ENCODE data around the gene PRR14. TPM values are rescaled to one million over a fixed set of nuclear protein-coding genes. Genes with fewer than 3 reads are reported as not detected.

PRR14 gene
- total RNA-seq, 2 donors from 2014 or later = 37.0 to 70.3 TPM

DNA sequence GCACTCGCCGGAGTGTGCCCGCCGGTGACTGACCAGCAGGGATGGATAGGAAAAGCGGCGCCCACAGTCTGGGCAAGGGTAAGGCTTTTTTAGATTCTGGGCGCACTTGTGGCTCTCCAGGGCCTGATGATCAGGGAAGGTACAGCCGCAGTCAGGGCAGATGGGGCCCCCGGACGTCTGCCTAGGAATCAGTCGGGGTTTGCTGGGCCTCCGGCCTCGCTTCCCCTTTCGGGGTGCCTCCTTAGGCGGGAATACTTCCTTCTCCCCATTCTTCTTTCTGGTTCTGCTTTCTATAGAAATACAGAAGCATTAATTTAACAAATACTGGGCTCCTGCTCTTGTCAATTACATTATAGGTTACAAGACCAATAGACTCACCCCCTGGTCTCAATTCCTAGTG is 45.6 kb upstream of the PRR14 start:
- Histone ChIP-seq H3K36me3 (peaks cover 4% of the 10 kb centered on the region), H3K27ac (no peak overlapping the region), H3K4me1 (peaks cover 6% of the 10 kb centered on the region), H3K9me3 (no peaks in the 10 kb centered on the region), H3K27me3 (no peaks in the 10 kb centered on the region), H3K4me3 (no peak overlapping the region), H3K9ac (ENCODE audit: low read depth in 2 of 2, low read length in 2 of 2) (no peak overlapping the region)
- no peak for DNase-seq
- intact Hi-C loops (cut with DNase I) = loop anchor here (10.0 kb wide), 1 partner anchor 180 kb away; no protein-coding TSS in a partner anchor
- no peak for TF ChIP-seq CTCF (IDR thresholded peaks at IDR 0.05)

DNA sequence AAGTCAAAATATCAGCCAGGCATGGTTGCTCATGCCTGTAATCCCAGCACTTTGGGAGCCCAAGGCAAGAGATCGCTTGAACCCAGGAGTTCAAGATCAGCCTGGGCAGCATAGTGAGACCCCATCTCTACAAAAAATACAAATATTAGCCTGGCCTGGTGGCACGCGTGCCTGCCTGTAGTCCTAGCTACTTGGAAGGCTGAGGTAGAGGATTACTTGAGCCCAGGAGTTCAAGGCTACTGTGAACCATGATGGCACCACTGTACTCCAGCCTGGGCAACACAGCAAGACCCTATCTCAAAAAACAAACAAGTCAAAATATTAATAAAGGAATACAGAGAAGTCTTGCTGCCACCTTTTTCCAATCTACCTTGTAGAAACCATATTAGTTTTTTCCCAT is 44.8 kb upstream of the PRR14 start:
- H3K9ac ChIP-seq (ENCODE audit: low read depth in 2 of 2, low read length in 2 of 2) = no peak overlapping the region
- H3K4me1 ChIP-seq = peaks cover 6% of the 10 kb centered on the region
- H3K27ac ChIP-seq = no peak overlapping the region
- TF ChIP-seq CTCF (IDR thresholded peaks at IDR 0.05) = no peak
- no peak overlapping the region for H3K4me3 ChIP-seq
- H3K36me3 ChIP-seq = peaks cover 4% of the 10 kb centered on the region
- no peaks in the 10 kb centered on the region for H3K9me3 ChIP-seq
- no peaks in the 10 kb centered on the region for H3K27me3 ChIP-seq
- intact Hi-C loops (cut with DNase I) = loop anchor here (10.0 kb wide), 1 partner anchor 181 kb away; no protein-coding TSS in a partner anchor
- no peak for DNase-seq

DNA sequence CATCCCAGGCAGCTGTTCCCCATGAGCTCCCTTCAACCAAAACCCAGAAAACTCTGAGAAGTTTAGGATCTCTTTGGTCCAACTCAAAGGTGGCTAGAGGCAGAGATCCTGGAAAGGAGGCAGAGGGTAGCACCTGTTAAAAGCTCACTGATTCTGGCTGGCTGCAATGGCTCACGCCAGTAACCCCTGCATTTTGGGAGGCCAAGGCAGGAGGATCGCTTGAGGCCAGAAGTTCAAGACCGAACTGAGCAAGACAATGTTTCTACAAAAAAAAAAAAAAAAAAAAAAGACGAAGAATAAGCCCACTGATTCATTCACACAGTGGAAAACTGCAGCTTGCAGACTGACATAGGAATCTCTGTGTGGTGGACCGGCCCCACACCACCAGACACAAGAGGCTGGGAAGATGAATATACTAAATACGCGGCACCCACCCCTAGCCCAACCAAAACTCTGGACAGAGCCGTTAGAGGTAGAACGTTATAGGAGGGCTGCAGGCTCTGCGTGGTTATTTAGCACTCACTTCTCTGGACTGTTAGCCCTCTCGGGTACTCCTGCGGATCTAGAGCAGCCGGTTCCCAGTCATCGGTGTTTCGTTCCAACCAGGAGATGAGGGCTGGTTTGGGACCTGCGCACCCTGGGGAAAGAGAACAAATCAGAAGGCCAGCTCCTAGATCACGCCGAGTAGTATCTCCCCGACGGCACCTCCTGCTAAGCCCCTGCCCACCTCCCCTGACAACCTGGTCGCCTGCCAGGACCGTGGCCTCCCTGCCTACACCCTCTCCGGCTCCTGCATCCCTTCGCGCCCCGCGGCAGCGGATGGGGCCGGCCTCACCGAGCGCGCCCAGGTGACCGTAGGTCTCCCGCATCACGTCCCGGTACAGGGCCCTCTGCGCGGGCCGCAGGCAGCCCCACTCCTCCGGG is 41.5 kb upstream of the PRR14 start:
- peak; percentile 60 for DNase-seq
- H3K9me3 ChIP-seq = no peaks in the 10 kb centered on the region
- H3K4me3 ChIP-seq = peak overlapping the region; percentile 97
- no peaks in the 10 kb centered on the region for H3K36me3 ChIP-seq
- H3K4me1 ChIP-seq = peaks cover 6% of the 10 kb centered on the region
- intact Hi-C loops (cut with DNase I) = loop anchor here (10.0 kb wide), 1 partner anchor 184 kb away; no protein-coding TSS in a partner anchor
- TF ChIP-seq CTCF (IDR thresholded peaks at IDR 0.05) = no peak
- no peaks in the 10 kb centered on the region for H3K27me3 ChIP-seq
- H3K27ac ChIP-seq = peak overlapping the region; percentile 97
- H3K9ac ChIP-seq (ENCODE audit: low read depth in 2 of 2, low read length in 2 of 2) = peak overlapping the region; percentile 96 to 98

- intact Hi-C loops (cut with DNase I) = loop anchor here (10.0 kb wide), 1 partner anchor 185 kb away; no protein-coding TSS in a partner anchor
- no peaks in the 10 kb centered on the region for H3K9me3 ChIP-seq
- peaks cover 6% of the 10 kb centered on the region for H3K4me1 ChIP-seq
- no peak for TF ChIP-seq CTCF (IDR thresholded peaks at IDR 0.05)
- no peaks in the 10 kb centered on the region for H3K36me3 ChIP-seq
- peak within 1 kb of the TSS; percentile 97 for H3K27ac ChIP-seq
- no peaks in the 10 kb centered on the region for H3K27me3 ChIP-seq
- H3K9ac ChIP-seq (ENCODE audit: low read depth in 2 of 2, low read length in 2 of 2) = peak within 1 kb of the TSS; percentile 96 to 98
- DNase-seq = peak; percentile 98
- H3K4me3 ChIP-seq = peak within 1 kb of the TSS; percentile 97
These were observed 40.6 kb upstream of the PRR14 start, which contains the start of gene ZNF689 for GRCh38 chr16:30609926-30610839. TSS of gene ZNF689 (minus strand) at chr16:30610389. CDS start at chr16:30610041, 348 bp downstream.
